ENCODE data around the gene SYT17.

SYT17 gene

GRCh38 chr16:19236561-19237209 lies 68.6 kb downstream of the SYT17 start:
- TF ChIP-seq, protein P1, sequence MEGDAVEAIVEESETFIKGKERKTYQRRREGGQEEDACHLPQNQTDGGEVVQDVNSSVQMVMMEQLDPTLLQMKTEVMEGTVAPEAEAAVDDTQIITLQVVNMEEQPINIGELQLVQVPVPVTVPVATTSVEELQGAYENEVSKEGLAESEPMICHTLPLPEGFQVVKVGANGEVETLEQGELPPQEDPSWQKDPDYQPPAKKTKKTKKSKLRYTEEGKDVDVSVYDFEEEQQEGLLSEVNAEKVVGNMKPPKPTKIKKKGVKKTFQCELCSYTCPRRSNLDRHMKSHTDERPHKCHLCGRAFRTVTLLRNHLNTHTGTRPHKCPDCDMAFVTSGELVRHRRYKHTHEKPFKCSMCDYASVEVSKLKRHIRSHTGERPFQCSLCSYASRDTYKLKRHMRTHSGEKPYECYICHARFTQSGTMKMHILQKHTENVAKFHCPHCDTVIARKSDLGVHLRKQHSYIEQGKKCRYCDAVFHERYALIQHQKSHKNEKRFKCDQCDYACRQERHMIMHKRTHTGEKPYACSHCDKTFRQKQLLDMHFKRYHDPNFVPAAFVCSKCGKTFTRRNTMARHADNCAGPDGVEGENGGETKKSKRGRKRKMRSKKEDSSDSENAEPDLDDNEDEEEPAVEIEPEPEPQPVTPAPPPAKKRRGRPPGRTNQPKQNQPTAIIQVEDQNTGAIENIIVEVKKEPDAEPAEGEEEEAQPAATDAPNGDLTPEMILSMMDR (IDR thresholded peaks at IDR 0.05): no peak

DNA sequence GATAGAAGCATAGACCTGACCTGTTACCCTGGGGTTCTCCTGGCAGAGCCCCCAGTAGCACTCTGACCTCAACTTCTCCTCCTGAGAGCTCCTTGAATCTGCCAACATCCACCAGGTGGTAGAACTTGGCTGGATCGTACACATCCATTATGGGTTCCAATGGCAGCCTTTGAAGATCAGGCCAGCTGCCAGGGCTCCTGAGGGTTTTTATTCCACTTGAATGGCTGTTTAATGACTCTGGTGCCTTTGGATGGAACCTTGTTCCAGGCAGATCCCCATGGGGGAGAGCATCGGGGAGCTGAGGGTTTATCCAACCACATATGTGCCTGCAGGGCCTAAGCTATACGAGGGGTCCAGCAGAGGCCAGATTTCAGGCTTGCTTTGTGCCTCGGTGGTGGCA lies 70.4 kb downstream of the SYT17 start:
- TF ChIP-seq, protein P1 (IDR thresholded peaks at IDR 0.05): no peak

GRCh38 chr16:19239511-19240155 lies 71.6 kb downstream of the SYT17 start:
- TF ChIP-seq, protein P1 (IDR thresholded peaks at IDR 0.05): no peak

- TF ChIP-seq, protein P1 (IDR thresholded peaks at IDR 0.05): no peak
These were observed 72.5 kb downstream of the SYT17 start for GRCh38 chr16:19240494-19240893.

- TF ChIP-seq, protein P1 (IDR thresholded peaks at IDR 0.05): no peak
These were observed 73.5 kb downstream of the SYT17 start for GRCh38 chr16:19241512-19241911.

- TF ChIP-seq, protein P1 (IDR thresholded peaks at IDR 0.05): no peak
These were observed 74.1 kb downstream of the SYT17 start for GRCh38 chr16:19242186-19242585.

DNA sequence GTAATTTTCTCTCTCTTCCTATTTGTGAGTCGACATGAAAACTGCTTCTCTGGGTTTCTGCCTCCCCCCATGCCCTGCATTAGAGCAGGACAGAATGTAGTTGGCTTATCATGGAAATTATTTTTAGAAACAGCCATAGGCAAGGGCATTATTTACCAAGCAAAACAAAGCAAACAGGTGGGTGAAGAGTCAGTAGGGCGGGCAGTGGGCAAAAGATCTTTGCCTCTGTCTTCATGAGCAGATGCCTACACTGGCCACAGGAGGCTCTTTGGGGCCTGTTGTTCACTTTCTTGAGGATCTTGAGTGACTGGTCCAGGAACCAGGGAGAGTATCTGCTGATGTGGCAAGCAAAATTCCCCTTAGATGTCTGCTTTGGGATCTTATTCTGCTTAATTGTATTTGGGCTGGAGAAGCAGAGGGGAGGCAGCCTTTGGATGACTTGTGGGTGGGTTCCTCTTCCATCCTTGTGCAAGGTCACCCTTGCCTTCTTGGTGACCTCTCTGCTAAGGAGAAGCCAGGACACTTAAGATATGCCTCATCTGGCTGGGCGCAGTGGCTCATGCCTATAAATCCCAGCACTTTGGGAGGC lies 75.0 kb downstream of the SYT17 start:
- TF ChIP-seq, protein P1 (IDR thresholded peaks at IDR 0.05): no peak

Data from LNCAP (cell line).